HG02885 (cell line): ENCODE results near the gene TYROBP.
"Not testable (repeated sequence)": the region's sequence is repeated elsewhere in the genome, so short reads cannot be mapped to it uniquely, and the experiment has no call there.

Experiments used
- ATAC-seq: cut with Tn5 transposase; IDR thresholded peaks from one replicate; pipeline ENCODE4 v1.9.1; 2021; ENCODE audit warnings: mild to moderate bottlenecking; ENCODE audit not compliant: unreplicated experiment, poor library complexity

Gene TYROBP

DNA sequence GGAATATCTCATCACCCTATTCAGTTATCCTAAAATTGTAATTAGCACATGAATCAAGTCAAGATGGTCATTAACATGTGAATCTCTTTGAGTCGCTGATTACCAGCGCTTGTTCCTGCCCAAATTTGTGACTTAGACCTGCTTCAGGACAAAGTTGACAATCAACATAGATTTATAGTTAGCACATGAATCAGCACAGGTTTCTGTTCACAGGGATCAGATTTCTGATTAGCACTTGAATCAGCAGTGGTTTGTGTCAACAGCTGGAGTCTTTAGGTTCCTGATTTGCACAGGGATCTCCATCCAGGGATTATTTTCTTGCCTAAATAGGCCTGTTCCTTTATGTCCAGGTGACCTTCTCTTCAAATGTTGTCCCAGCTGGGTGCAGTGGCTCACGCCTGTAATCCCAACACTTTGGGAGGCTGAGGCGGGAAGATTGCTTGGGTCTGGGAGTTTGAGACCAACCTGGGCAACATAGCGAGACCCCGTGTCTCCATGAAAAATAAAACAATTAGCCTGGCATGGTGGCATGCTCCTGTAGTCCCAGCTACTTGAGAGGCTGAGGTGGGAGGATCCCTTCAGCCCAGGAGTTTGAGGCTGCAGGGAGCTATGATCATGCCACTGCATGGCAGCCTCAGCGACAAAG is 24.3 kb upstream of the TYROBP start:
- no peak for ATAC-seq

DNA sequence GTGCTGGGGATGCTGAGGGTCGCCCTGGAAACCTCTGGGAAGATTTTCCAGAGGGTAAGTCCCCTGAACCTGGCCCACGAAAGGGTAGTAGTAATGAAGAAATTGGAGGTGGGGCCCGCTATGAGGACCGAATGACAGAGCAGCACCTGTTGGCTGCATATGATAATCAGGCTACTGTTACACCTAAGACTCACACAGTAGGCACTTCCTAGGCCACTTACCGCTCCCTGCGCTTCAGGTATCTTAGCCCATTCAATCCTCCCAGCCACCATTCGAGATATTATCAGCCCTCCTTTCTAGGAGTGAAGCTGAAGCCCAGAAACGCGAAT is 23.7 kb upstream of the TYROBP start:
- ATAC-seq = no peak

DNA sequence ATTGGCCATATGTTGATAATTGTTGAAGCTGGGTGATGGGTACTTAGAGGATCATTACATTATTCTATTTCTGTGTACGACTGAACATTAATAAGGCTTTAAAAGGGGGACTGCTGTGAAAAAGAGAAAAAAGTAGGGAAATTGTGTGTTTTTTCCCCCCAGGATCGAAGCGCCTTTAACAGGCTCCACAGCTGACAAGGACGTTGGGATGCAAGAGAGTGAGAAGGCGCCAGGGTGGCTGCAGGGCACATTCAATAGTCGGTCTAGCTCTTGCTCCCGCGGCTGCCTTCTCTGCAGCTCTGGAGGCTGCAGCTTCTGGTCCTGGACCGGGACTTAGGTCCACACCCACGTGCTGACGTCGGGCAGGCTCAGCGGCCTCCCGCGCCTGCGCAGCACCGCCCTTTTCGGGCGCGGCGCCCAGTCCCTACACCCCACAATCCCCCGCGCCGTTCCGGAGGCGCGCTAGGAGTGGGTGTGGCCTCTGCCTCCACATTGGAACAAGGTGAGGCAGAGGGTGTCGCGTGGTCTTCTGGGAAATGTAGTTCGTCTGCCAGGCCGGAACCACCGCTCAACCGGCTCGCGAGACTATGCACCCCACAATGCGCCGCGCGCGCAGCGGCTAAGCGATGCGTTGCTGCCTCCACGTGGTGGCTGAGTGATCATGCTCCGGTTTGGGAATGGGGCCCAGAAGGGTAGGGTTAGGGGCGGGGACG is 23.2 kb upstream of the TYROBP start:
- peak; percentile 94 for ATAC-seq

DNA sequence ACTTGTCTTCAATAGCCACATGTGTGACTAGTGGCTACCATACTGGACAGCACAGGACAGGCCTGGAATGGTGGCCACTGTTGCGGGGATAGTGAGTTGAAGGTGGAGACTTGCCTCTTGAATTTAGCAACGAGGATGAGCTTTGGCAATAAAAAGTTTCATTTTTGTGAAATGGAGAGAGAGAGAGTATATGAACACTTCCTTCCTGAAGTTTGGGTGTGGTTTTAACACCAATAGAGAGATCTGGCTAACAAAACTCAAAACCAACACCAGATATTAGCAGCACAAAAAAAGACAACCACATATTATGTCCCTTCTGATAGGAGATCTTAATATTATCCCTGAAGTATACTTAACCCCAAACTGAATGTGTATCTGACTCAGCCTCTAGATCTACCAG is 21.8 kb upstream of the TYROBP start:
- ATAC-seq = no peak

DNA sequence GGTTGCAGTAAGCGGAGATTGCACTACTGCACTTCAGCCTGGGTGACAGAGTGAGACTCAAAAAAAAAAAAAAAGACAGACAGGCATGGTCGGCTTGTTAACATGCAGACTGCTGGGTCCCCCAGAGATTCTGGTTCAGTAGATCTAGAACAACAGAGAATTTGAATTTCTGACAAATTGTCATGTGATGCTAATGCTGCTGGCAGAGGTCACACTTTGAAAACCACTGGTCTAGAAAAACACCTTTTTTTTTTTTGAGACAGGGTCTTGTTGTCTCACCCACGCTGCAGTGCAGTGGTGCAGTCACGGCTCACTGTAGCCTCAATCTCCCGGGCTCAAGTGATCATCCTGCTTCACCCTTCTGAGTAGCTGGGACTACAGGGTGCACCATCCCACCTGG is 20.4 kb upstream of the TYROBP start:
- ATAC-seq = no peak

DNA sequence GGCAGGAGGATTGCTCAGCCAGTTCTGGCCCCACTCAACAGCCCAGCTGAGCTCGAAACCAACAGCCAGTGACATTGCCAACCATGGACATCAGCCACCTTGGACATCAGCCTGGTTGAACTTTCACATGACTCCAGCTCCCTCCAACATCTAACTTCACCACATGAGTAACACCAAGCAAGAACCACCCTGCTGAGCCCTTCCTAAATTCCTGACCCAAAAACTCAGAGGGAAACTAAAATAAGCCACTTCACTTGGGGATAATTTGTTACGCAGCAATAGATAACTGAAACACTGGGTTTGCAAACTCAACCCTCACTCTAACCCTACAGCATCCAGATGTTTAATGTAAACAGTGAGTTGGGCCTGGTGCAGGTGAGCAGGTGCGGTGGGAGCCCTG is 17.4 kb upstream of the TYROBP start:
- ATAC-seq = no peak

DNA sequence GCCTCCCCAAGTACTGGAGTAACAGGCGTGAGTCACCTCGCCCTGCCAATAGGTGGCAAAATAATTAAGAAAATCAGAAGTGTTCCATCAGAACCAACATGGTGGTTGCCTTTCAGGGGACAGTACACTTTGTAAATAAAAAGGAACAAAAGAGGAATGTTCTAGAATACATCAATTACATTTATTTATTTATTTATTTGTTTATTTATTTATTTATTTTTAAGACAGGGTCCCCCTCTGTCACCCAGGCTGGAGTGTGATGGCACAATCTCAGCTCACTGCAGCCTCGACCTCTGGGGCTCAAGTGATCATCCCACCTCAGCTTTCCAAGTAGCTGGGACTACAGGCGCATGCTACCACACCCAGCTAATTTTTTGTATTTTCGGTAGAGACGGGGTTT is 12.9 kb upstream of the TYROBP start:
- ATAC-seq = no peak

DNA sequence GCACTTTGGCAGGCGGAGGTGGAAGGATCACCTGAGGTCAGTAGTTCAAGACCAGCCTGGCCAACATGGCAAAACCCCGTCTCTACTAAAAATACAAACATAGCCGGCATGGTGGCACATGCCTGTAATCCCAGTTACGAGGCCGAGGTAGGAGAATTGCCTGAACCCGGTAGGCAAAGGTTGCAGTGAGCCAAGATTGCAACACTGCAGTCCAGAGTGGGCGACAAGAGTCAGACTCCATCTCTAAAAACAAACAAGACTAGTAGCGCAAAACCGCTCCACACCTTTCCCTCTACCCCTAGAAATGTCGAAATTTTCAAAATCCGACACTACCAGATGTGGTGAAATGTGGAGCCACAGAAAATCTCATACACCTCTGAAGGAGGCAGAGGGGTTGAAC is 11.2 kb upstream of the TYROBP start:
- ATAC-seq = no peak

DNA sequence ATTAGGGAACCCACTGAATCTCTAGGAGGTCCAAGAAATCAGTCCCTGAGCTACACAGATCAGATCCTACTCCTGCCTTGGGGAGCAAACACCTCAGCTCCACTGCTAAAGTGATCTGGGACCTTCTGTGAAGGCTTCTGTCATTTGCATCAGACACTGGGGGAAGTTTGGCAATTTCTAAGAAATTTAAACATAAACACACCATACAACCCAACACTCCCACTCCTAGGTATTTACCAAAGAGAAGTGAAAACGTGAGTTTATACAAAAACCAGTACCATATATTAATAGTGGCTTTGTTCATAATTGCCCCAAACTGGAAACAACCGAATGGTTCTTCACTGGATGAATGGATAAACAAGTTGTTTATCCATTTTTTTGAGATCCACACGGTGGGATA is 7.3 kb upstream of the TYROBP start:
- ATAC-seq = no peak

DNA sequence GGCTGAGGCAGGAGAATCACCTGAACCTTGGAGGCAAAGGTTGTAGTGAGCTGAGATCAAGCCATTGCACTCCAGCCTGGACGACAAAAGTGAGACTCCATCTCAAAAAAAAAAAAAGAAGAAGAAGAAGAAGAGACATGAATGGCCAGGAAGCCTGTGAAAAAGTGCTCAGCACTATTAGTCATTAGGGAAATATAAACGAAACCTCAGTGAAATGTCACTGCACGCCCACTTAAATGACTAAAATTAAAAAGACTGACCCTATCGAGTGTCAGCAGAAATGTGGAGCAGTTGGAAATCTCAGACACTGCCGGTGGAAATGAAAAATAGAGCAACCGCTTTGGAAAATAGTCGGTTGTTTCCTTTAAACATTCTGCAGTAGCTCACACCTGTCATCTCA is 5.5 kb upstream of the TYROBP start:
- ATAC-seq = no peak

DNA sequence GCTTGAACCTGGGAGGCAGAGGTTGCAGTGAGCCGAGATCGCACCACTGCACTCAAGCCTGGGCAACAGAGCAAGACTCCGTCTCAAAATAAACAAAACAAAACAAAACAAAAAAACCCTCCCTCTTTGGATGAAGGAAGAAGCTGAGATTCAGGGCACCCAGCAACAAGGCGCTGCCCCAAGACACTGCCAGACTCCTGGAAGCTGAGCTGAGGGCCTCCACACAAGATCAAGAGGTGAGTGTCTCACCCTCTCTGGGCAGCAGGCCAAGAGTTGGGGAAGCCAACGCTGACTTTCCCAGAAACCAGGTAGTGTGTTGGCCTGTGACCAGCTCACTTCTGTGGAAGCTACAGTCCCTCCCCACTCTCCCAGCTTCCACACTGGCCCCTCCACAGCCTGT is 3.7 kb upstream of the TYROBP start:
- ATAC-seq = no peak

DNA sequence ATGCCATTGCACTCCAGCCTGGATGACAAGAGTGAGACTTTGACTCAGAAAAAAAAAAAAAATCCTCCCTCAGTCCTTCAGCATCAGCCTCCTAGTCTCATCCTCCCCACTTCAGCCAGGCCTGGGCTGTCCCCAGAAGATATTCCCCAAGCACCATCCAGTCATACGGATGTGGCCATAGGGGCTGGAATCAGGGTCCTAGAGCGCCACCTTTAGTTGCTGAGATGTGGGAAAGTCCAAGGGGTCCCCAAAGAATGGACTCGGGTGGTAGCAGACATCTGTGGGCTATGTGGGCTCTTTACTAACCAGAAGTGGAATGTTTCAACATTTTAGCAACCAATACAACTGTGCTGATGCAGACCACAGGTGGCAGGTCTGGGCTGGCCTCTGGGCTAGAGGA is 3.1 kb upstream of the TYROBP start:
- ATAC-seq = no peak

DNA sequence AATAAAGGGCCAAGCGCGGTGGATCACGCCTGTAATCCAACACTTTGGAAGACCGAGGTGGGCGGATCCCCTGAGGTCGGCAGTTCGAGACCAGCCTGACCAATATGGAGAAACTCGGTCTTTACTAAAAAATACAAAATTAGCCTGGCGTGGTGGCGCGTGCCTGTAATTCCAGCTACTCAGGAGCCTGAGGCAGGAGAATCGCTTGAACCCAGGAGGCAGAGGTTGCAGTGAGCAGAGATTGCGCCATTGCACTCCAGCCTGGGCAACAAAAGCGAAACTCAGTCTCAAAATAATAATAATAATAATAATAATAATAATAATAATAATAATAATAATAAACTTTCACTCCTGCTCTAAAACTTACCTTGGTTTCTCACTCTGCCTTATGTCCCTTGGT is 2.3 kb upstream of the TYROBP start:
- ATAC-seq = not testable (repeated sequence)

DNA sequence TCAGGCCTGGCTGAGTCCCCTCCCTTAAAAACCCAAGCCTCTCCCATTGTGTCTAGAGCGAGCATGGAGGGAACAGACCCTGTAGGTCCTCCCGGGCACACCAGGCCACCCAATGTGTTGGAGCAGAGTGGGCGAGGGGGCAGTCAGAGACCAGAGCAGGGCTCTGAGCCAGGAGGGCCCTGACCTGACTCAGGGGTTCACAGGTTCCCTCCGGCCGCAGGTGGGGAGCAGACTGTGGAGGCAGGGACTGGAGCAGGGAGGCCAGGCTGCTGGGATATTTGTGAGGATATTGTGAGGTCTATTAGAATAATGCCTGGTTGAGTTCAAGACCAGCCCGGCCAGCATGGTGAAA is 1.6 kb upstream of the TYROBP start:
- ATAC-seq = no peak

DNA sequence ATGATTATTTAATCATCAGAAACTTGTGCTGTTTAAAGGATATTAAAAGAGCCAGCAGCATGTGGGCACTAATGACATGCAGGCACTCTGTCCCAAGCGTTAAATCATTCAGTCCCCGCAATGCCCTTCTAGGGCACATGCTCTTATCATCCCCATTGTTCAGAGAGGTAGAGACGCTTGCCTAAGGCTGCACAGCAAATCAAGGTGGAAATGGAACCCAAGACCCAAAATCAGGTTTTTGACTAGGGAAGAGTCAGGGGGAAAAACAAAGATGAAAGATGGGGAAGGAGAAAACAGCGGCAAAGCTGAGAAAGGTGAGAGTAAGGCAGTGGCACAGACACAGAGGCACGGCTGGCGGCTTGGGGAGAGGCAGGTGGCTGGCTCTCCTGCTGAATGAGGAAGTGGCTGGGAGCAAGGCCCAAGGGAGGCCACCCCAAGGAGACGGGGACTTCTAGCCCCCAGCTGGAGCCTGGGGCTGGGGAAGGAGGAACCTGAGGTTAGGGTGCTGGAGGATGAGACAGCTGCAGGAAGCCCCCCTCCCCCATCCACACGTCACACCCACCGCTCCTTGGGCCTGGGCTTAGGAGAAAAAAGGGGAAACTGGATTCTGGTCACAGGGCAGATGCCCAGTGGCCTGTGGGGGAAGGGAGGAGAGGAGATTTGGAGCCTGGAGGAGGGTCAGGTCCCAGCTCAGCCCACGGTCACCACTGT is 1.0 kb upstream of the TYROBP start:
- ATAC-seq = no peak

DNA sequence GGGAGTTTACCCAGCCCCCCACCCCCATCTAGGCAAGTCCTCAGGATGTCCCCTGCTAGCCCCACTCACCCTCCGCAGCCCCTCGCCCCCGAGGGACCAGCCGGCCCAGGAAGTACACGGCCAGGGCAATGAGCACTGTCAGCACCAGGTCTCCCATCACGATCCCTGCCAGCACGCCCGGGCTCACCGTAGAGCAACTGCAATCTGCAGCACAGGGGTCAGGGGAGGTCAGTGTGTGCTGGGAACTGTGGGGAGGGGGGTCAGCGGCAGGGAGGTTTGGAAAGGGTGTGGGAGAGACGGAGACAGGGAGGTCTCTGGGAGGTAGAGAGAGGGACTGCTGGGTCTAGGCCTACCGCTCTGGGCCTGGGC is 734 bp downstream of the TYROBP start:
- no peak for ATAC-seq

DNA sequence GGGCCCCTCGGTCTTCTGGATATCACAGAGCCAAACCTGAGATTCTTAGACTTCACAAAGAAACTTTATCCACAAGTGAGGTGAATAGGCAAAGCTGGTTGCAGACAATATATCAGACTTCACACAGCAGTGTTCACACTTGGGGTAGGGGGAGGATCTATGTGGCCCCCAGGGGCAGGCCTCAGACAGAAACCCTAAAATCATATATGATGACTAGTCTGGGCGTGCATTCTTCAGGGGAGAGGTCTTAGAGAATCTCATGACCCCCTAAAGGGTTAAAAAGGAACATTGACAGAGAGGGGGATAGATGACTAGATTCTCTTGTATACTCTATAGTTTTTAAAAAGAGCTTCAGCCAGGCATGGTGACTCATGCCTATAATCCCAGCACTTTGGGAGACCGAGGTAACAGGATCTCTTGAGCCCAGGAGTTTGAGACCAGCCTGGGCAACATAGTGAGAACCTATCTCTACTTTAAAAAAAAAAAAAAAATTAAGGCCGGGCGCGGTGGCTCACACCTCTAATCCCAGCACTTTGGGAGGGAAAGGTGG is 2.8 kb downstream of the TYROBP start:
- ATAC-seq = no peak

DNA sequence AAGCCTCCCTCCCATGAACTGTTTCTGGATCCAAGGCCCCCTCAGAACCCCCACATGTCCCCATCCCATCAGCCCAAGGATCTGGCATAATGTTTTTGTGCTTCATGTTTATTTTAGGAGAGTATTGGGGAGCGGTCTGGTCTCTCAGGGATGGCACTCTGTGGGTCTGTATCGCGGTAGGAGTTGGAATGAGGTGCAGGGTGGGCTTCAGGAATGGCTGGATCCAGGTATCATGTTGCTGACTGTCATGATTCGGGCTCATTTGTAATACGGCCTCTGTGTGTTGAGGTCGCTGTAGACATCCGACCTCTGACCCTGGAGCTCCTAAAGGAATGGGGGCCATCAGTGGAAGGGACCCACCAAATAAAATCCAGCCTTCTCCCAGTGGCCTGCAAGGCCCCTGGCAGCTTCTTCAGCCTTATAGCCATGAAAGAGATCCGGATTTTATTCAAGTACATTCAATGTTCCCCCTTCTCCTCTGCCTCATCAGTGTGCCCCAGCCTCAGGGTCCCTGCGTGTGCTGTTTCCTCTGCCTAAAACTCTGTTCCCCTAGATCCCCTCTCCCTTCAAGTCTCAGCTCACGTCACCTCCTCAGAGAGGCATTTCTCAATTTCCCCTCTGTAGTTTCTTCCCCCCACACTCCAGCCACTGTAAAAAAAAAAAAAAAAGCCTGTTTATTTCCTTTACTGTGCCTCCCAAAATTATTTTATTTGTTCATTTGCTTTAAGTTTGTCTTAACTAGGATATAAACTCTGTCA is 3.6 kb downstream of the TYROBP start:
- no peak for ATAC-seq

DNA sequence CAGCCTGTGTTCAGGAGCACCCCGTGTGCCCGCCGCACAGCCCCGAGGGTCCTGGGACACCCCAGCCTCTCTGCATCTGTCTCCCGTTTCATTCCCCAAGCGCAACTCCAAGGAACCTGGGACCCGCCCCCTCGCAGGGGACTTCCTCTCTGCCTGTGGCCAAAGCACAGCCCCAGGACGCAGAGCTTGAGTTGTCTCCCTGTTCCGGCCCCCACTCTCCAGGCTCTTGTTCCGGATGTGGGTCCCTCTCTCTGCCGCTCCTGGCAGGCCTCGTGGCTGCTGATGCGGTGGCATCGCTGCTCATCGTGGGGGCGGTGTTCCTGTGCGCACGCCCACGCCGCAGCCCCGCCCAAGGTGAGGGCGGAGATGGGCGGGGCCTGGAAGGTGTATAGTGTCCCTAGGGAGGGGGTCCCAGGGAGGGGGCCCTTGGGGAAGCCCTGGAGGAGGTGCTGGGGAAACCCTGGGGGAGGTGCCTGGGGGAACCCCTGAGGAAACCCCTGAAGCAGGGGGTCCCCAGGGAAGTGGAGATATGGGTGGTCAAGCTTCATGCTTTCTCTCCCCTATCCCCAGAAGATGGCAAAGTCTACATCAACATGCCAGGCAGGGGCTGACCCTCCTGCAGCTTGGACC is 4.4 kb downstream of the TYROBP start:
- ATAC-seq = peak; percentile 44

DNA sequence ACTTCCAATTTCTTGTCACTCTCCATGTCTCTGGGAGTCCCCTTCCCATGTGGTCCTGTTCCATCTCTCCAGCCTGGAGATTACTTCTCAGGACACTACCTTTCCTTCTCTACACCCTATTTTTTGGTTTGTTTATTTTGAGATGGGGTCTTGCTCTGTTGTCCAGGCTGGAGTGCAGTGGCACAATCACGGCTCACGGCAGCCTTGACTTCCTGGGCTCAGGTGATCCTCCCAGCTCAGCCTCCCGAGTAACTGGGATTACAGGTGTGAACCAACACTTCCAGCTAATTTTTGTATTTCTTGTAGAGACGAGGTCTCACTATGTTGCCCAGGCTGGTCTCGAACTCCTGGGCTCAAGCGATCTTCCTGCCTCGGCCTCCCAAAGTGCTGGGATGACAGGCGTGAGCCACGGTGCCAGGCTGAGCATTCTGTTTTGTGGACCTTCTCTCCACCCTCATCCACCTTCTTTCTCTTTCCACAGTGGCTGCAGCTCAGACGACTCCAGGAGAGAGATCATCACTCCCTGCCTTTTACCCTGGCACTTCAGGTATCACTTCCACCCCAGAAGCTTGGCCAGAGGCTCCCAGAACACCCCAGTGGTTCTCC is 5.1 kb downstream of the TYROBP start:
- ATAC-seq = no peak
